Sigmoid colon (tissue), 4 donors: ENCODE results near the gene DNAJC24.

Source experiments
- CTCF ChIP-seq, 4 experiments: fragments of 450-650 bp in 3 of 4; fragments of 200-600 bp in 1 of 4; IDR thresholded peaks; one replicate each; pipeline ENCODE4 v1.5.1; 2016 to 2019; ENCODE audit warnings: antibody characterized with exemption in 4 of 4, mild to moderate bottlenecking in 3 of 4, moderate library complexity in 2 of 4
- EP300 ChIP-seq, 4 donors: sonication (generic); formaldehyde crosslinking; IDR thresholded peaks; one replicate each; pipeline ENCODE4 v1.6.1; 2017; ENCODE audit warnings: antibody characterized with exemption in 4 of 4
- POLR2A ChIP-seq, 2 donors: fragments of 450-650 bp; IDR thresholded peaks; one replicate each; pipeline ENCODE4 v1.6.1; 2016; ENCODE audit warnings: antibody characterized with exemption in 2 of 2, mild to moderate bottlenecking in 2 of 2, moderate library complexity in 2 of 2
- POLR2AphosphoS5 ChIP-seq, 4 donors: sonication (generic); formaldehyde crosslinking; IDR thresholded peaks; one replicate each; pipeline ENCODE4 v1.6.1; 2017; ENCODE audit warnings: antibody characterized with exemption in 4 of 4

- TF ChIP-seq CTCF (IDR thresholded peaks at IDR 0.05) (no peak), POLR2AphosphoS5 (IDR thresholded peaks at IDR 0.05) (no peak), EP300 (IDR thresholded peaks at IDR 0.05) (no peak), POLR2A (IDR thresholded peaks at IDR 0.05) (no peak)
Observed at GRCh38 chr11:31387379-31387778, 17.7 kb downstream of the DNAJC24 start.
